ENCODE data around the gene PLA2G4B.

The PLA2G4B gene

DNA sequence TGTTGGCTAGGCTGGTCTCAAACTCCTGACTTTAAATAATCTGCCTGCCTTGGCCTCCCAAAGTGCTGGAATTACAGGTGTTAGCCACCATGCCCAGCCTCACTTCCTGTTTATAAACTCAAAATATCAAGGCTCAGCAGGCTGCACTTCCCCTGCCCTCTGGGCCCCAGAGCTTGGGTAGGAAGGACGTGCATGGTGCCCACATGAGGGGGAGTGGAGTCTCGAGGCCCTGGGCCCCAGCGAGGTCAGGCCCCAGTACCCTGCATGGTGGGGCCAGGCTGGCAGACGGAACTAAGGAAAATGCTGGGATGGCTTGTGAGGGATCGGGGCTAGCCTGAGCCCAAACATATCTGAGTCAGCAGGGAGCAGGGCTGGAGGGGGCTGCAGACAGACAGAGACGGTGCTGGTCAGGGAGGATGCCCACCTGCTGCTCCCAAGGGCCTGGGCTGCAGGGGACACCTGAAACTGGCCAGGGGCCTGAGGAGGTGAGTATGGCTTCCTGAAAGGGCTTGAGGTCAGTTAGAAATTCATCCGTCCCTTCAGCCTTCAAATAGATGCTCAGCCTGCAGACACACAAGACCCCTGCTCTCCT, 50.1 kb downstream of the PLA2G4B start:
- no peak for TF ChIP-seq TEAD4 (IDR thresholded peaks at IDR 0.05)
- TF ChIP-seq ZBTB7A (IDR thresholded peaks at IDR 0.05; ENCODE audit: low read depth): no peak
- TF ChIP-seq, protein P1, sequence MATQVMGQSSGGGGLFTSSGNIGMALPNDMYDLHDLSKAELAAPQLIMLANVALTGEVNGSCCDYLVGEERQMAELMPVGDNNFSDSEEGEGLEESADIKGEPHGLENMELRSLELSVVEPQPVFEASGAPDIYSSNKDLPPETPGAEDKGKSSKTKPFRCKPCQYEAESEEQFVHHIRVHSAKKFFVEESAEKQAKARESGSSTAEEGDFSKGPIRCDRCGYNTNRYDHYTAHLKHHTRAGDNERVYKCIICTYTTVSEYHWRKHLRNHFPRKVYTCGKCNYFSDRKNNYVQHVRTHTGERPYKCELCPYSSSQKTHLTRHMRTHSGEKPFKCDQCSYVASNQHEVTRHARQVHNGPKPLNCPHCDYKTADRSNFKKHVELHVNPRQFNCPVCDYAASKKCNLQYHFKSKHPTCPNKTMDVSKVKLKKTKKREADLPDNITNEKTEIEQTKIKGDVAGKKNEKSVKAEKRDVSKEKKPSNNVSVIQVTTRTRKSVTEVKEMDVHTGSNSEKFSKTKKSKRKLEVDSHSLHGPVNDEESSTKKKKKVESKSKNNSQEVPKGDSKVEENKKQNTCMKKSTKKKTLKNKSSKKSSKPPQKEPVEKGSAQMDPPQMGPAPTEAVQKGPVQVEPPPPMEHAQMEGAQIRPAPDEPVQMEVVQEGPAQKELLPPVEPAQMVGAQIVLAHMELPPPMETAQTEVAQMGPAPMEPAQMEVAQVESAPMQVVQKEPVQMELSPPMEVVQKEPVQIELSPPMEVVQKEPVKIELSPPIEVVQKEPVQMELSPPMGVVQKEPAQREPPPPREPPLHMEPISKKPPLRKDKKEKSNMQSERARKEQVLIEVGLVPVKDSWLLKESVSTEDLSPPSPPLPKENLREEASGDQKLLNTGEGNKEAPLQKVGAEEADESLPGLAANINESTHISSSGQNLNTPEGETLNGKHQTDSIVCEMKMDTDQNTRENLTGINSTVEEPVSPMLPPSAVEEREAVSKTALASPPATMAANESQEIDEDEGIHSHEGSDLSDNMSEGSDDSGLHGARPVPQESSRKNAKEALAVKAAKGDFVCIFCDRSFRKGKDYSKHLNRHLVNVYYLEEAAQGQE (IDR thresholded peaks at IDR 0.05; ENCODE audit: low read depth): no peak
- no peak for TF ChIP-seq TAF1 (IDR thresholded peaks at IDR 0.05; ENCODE audit: low read depth)
- no peak for TF ChIP-seq FOXM1 (IDR thresholded peaks at IDR 0.05; ENCODE audit: borderline replicate concordance, low read depth)
- TF ChIP-seq RAD21 (IDR thresholded peaks at IDR 0.05; ENCODE audit: low read depth): no peak

GRCh38 chr15:41890050-41890690, 51.5 kb downstream of the PLA2G4B start:
- TF ChIP-seq, protein P2, sequence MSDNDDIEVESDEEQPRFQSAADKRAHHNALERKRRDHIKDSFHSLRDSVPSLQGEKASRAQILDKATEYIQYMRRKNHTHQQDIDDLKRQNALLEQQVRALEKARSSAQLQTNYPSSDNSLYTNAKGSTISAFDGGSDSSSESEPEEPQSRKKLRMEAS (IDR thresholded peaks at IDR 0.05): no peak
- TF ChIP-seq EGR1 (IDR thresholded peaks at IDR 0.05): no peak
- TF ChIP-seq YY1 (IDR thresholded peaks at IDR 0.05; ENCODE audit: low read depth): no peak
- TF ChIP-seq NFIC (IDR thresholded peaks at IDR 0.05): peak; percentile 57

- no peak for TF ChIP-seq RAD21 (IDR thresholded peaks at IDR 0.05; ENCODE audit: low read depth)
- no peak for TF ChIP-seq CREB1 (IDR thresholded peaks at IDR 0.05; ENCODE audit: low read depth)
Observed at GRCh38 chr15:41891226-41891625, 52.6 kb downstream of the PLA2G4B start.

- TF ChIP-seq, protein P3, sequence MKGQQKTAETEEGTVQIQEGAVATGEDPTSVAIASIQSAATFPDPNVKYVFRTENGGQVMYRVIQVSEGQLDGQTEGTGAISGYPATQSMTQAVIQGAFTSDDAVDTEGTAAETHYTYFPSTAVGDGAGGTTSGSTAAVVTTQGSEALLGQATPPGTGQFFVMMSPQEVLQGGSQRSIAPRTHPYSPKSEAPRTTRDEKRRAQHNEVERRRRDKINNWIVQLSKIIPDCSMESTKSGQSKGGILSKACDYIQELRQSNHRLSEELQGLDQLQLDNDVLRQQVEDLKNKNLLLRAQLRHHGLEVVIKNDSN (IDR thresholded peaks at IDR 0.05): peak; percentile 29; the same call in 1 of the 2 replicates
- TF ChIP-seq CEBPB (IDR thresholded peaks at IDR 0.05) (peak; percentile 10; the same call in 1 of the 2 replicates), TCF12 (IDR thresholded peaks at IDR 0.05; ENCODE audit: low read depth) (peak; percentile 88), YY1 (IDR thresholded peaks at IDR 0.05; ENCODE audit: low read depth) (no peak), ZBTB7A (IDR thresholded peaks at IDR 0.05; ENCODE audit: low read depth) (no peak; the same call in 1 of the 2 replicates), NFIC (IDR thresholded peaks at IDR 0.05) (peak; percentile 94), FOXM1 (IDR thresholded peaks at IDR 0.05; ENCODE audit: borderline replicate concordance, low read depth) (0 out of 2 replicates have a peak, but pooled peaks have one; percentile 30), RAD21 (IDR thresholded peaks at IDR 0.05; ENCODE audit: low read depth) (no peak), TEAD4 (IDR thresholded peaks at IDR 0.05) (peak; percentile 50), TAF1 (IDR thresholded peaks at IDR 0.05; ENCODE audit: low read depth) (no peak), EGR1 (IDR thresholded peaks at IDR 0.05) (no peak), EP300 (IDR thresholded peaks at IDR 0.05; ENCODE audit: borderline replicate concordance) (peak; percentile 80; the same call in 1 of the 2 replicates), CREB1 (IDR thresholded peaks at IDR 0.05; ENCODE audit: low read depth) (no peak)
- TF ChIP-seq, protein P1 (IDR thresholded peaks at IDR 0.05; ENCODE audit: low read depth): no peak
- TF ChIP-seq, protein P2 (IDR thresholded peaks at IDR 0.05): no peak
Observed at GRCh38 chr15:41891946-41892345, 53.3 kb downstream of the PLA2G4B start.

- TF ChIP-seq NFIC (IDR thresholded peaks at IDR 0.05) (peak; percentile 83), CEBPB (IDR thresholded peaks at IDR 0.05) (no peak), RAD21 (IDR thresholded peaks at IDR 0.05; ENCODE audit: low read depth) (no peak), FOXM1 (IDR thresholded peaks at IDR 0.05; ENCODE audit: borderline replicate concordance, low read depth) (0 out of 2 replicates have a peak, but pooled peaks have one; percentile 25), CREB1 (IDR thresholded peaks at IDR 0.05; ENCODE audit: low read depth) (no peak), YY1 (IDR thresholded peaks at IDR 0.05; ENCODE audit: low read depth) (peak; percentile 28; the same call in 1 of the 2 replicates), EP300 (IDR thresholded peaks at IDR 0.05; ENCODE audit: borderline replicate concordance) (peak; percentile 43; the same call in 1 of the 2 replicates), EGR1 (IDR thresholded peaks at IDR 0.05) (no peak), ZBTB7A (IDR thresholded peaks at IDR 0.05; ENCODE audit: low read depth) (peak; percentile 54; the same call in 1 of the 2 replicates), TCF12 (IDR thresholded peaks at IDR 0.05; ENCODE audit: low read depth) (peak; percentile 21; the same call in 1 of the 2 replicates), TEAD4 (IDR thresholded peaks at IDR 0.05) (peak; percentile 49), TAF1 (IDR thresholded peaks at IDR 0.05; ENCODE audit: low read depth) (no peak)
- TF ChIP-seq, protein P1 (IDR thresholded peaks at IDR 0.05; ENCODE audit: low read depth): no peak
- TF ChIP-seq, protein P2 (IDR thresholded peaks at IDR 0.05): peak; percentile 26; the same call in 1 of the 2 replicates
- TF ChIP-seq, protein P3 (IDR thresholded peaks at IDR 0.05): no peak
Observed at GRCh38 chr15:41892621-41893421, 54.2 kb downstream of the PLA2G4B start.
